ENCODE results near the gene LRRC4B.

Gene LRRC4B

DNA sequence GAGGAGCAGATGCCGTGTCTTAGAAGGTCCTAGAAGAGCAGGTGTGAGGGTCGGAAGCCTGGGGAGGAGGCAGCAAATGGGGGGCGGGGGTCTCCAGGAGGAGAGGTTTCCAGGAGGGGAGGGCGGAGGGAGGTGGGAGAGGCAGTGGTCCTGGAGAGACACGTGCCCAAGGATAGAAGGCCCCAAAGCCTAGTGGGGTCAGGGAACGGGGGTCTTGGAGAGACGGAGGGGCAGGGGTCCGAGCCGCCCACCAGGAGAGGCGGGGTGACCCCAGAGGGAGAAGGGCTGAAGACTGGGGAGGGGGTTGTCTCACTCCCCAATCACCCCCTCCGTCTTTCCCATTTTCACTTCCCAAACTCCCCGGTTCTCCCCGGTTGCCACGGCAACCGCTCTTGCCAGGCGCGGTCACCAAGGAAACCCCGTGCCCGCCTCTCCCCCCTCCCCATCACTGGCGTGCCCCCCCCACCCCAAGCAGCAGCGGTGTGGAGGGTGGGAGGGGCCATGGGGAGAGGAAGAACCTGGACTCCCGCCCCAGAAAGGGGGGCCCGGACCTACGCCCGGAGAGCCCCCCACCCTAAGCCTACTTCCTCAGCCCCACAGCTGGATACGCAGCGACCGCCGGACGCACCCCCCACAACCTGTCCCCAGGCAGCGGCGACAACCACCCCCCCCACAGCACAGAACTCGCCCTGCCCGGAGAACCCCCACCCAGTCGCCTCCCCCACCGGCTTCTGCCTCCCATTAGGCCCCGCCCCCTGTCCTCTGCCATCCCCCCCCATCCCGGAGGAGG lies 988 bp downstream of the LRRC4B start:
- H3K9me3 ChIP-seq (ENCODE audit: control insufficient read depth, low read length), result no peaks in the 10 kb centered on the region
- H3K27me3 ChIP-seq (ENCODE audit: control insufficient read depth, insufficient read depth, low read length), result peaks cover 45% of the 10 kb centered on the region
- H3K4me1 ChIP-seq (ENCODE audit: control insufficient read depth, insufficient read depth, low read length), result no peaks in the 10 kb centered on the region
- no peak overlapping the region for H3K4me3 ChIP-seq (ENCODE audit: low read length)
- no peaks in the 10 kb centered on the region for H3K36me3 ChIP-seq (ENCODE audit: control insufficient read depth, insufficient read depth, low read length)
- no peak overlapping the region for H3K9ac ChIP-seq (ENCODE audit: low read length)

DNA sequence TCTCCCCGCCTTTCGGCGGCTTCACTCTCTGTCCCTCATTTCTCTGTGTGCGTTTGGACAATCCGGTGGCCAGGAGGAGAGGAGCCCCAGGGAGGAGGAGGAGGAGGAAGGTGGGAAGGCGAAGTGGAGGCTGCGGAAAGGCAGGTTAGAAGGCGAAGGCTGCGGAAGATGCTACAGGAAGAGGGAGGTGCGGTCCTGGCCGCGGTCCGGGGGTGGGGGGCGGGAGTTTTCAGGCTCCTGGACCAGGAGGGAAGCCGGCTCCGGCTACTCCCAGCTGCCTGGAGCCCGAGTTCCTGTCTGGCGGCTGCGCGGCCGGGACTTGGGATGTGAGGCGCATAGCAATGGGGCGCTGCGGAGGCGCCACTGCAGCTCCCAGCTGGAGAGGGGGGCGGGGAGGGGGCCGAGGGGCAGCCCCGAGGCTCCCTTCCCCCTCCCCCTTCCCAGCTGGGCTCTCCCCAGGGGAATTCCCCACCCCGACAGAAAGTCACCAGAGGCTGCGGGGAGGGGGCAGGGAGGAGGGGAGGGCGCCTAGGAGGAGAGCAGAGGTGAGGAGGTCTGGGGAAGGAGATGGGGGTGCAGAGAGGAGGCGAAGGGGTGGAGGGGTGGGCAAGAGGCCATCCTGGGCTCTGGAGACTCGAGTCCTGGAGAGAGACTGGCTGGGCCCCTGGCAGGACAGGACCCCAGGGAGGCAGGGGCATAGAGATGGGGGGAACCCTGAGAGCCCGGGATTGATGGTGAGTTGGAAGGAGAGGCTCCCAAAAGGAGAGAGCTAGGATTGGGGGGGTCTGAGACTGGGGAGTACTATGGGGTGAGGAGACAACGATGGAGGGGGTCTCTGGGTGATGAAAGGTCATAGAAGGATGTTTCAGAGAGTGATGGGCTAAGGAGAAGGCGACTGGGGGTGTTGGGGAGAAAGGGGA lies 2.0 kb downstream of the LRRC4B start:
- H3K27me3 ChIP-seq (ENCODE audit: control insufficient read depth, insufficient read depth, low read length), result peaks cover 45% of the 10 kb centered on the region
- no peak overlapping the region for H3K4me3 ChIP-seq (ENCODE audit: low read length)
- H3K36me3 ChIP-seq (ENCODE audit: control insufficient read depth, insufficient read depth, low read length), result no peaks in the 10 kb centered on the region
- H3K4me1 ChIP-seq (ENCODE audit: control insufficient read depth, insufficient read depth, low read length), result no peaks in the 10 kb centered on the region
- no peaks in the 10 kb centered on the region for H3K9me3 ChIP-seq (ENCODE audit: control insufficient read depth, low read length)
- H3K9ac ChIP-seq (ENCODE audit: low read length), result no peak overlapping the region

DNA sequence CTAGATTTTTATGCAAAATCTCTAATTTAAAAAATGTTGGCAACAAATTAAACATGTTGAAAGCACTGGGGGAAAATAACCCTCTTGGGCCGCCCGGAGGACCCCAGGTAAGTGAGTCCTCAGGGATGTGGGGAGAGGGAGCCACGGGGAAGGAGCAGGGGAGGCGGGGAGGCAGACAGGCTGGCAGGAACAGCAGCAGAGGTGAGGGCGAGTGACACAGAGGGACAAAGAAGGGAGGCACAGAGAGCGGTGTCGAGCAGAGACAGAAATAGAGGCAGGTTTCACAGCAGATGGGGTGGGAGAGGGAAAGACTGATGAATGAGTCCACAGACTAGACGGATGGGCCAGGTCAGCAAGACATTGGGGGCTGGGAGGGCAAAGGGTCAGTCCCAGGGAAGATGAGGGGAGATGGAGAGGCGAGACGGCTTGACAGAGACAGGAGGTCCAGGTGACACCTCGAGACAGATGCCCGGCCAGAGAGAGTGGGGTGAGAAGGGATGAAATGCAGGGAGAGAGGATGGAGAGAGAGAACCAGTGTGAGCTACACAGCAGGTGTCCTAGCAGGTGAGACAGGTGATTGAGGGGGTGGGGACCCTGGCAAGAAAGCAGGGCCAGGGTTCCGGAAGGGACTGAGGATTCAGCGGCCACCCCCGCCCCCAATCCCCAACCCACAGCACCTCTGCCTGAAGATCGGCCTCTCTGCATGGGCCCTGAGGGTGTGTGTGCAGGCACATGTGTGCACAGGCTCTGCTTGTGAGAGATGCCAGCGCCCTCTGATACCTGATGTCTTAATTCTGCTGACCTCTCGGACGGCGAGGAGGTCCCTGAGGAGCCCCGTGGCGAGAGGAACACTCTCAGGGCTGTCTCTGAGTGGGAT lies 3.8 kb downstream of the LRRC4B start:
- Histone ChIP-seq H3K27me3 (ENCODE audit: control insufficient read depth, insufficient read depth, low read length) (peaks cover 44% of the 10 kb centered on the region), H3K4me1 (ENCODE audit: control insufficient read depth, insufficient read depth, low read length) (no peaks in the 10 kb centered on the region), H3K36me3 (ENCODE audit: control insufficient read depth, insufficient read depth, low read length) (no peaks in the 10 kb centered on the region), H3K4me3 (ENCODE audit: low read length) (no peak overlapping the region), H3K9ac (ENCODE audit: low read length) (no peak overlapping the region), H3K9me3 (ENCODE audit: control insufficient read depth, low read length) (no peaks in the 10 kb centered on the region)

DNA sequence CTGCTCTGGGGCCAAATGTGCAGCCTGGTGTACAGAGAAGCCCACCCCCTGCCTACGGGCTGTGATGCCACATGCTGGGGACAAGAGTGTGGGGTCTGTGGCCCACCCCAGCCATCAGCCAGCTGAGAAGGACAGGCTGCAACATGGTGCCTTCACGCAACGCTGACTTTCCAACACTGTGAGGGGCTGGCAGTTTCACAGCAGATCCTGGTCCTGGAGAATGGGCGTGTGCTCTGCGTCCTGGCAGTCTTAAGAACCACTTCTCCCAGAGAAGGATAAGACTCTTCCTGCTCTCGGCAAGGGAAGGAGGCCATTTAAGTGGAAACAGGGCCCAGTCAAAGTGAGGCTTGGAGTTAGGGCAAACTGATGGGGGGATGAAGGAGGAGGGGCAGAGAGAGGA lies 4.6 kb downstream of the LRRC4B start:
- Histone ChIP-seq H3K4me1 (ENCODE audit: control insufficient read depth, insufficient read depth, low read length) (no peaks in the 10 kb centered on the region), H3K36me3 (ENCODE audit: control insufficient read depth, insufficient read depth, low read length) (no peaks in the 10 kb centered on the region), H3K9ac (ENCODE audit: low read length) (no peak overlapping the region), H3K9me3 (ENCODE audit: control insufficient read depth, low read length) (no peaks in the 10 kb centered on the region), H3K27me3 (ENCODE audit: control insufficient read depth, insufficient read depth, low read length) (peaks cover 39% of the 10 kb centered on the region), H3K4me3 (ENCODE audit: low read length) (no peak overlapping the region)

DNA sequence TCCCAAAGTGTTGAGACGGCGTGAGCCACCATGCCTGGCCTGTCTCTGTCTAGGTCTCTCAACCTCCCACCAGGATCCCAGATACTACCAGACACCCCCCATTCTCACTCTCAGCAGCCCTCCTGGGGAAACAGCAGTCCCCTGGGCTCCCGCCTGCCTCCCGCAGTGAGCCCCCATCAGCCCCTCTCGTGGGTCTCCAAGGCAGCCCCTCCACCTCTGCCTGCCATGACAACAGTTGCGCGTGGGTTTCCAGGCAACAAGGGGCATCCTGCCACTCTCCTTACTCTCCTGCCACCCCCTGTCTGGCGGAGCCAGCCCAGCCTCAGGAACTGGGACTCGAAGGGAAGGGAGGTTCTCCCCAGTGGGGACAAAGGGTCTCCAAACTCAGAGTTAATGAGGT lies 5.2 kb downstream of the LRRC4B start:
- Histone ChIP-seq H3K4me3 (ENCODE audit: low read length) (no peak overlapping the region), H3K9me3 (ENCODE audit: control insufficient read depth, low read length) (no peaks in the 10 kb centered on the region), H3K4me1 (ENCODE audit: control insufficient read depth, insufficient read depth, low read length) (no peaks in the 10 kb centered on the region), H3K27me3 (ENCODE audit: control insufficient read depth, insufficient read depth, low read length) (peaks cover 42% of the 10 kb centered on the region), H3K9ac (ENCODE audit: low read length) (no peak overlapping the region), H3K36me3 (ENCODE audit: control insufficient read depth, insufficient read depth, low read length) (no peaks in the 10 kb centered on the region)

DNA sequence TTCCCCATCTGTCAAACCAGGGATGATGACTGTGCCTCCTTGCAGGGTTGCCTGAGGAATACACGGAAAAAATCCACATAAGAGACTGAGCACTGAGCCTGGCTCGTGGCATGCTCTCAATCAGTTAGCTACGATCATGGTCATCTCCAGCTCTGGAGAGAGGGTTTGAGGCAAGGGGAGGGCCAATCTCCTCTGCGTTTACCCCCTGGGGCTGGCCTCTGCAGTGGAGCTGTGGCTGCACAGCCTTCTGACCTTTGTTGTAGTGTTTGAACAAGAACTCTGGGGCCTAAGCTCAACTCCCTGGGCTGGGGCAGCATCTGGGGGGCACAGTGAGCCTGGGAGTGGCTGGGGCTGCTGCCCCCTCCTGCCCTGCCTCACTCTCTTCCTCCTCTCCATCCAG lies 5.9 kb downstream of the LRRC4B start:
- Histone ChIP-seq H3K9me3 (ENCODE audit: control insufficient read depth, low read length) (no peaks in the 10 kb centered on the region), H3K36me3 (ENCODE audit: control insufficient read depth, insufficient read depth, low read length) (no peaks in the 10 kb centered on the region), H3K27me3 (ENCODE audit: control insufficient read depth, insufficient read depth, low read length) (peaks cover 42% of the 10 kb centered on the region), H3K9ac (ENCODE audit: low read length) (no peak overlapping the region), H3K4me3 (ENCODE audit: low read length) (no peak overlapping the region), H3K4me1 (ENCODE audit: control insufficient read depth, insufficient read depth, low read length) (no peaks in the 10 kb centered on the region)

DNA sequence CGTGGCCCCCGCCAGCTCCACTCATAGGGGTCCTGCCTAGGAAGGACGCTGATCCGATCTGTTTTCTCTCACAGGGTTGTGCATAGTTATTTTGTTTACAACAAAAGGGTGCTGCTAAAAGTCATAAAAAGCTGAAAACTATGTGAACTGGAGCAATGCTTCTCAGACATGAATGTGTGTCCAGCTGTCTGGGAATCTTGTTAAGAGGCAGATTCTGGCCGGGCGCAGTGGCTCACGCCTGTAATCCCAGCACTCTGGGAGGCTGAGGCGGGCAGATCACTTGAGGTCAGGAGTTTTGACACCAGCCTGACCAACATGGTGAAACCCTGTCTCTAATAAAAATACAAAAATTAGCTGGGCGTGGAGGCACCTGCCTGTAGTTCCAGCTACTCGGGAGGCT lies 8.6 kb downstream of the LRRC4B start:
- Histone ChIP-seq H3K4me1 (ENCODE audit: control insufficient read depth, insufficient read depth, low read length) (peaks cover 4% of the 10 kb centered on the region), H3K4me3 (ENCODE audit: low read length) (no peak overlapping the region), H3K9ac (ENCODE audit: low read length) (no peak overlapping the region), H3K27me3 (ENCODE audit: control insufficient read depth, insufficient read depth, low read length) (peaks cover 42% of the 10 kb centered on the region), H3K9me3 (ENCODE audit: control insufficient read depth, low read length) (no peaks in the 10 kb centered on the region), H3K36me3 (ENCODE audit: control insufficient read depth, insufficient read depth, low read length) (no peaks in the 10 kb centered on the region)

DNA sequence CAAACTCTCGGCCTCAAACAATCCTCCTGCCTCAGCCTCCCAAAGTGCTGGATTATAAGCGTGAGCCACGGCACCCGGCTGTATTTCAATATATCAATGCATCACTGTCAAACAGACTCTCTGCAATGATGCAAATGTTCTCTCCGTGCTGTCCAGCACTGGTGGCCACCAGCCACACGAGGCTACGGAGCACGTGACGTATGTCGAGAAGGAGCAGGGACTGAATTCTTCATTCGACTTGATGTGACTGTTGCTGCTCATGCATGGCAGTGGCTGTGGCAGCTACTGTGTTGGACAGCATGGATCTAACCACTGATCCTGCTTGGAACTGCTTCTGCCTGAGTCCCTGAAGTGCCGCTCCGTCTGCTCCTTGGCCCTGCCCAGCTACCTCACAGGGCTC lies 9.8 kb downstream of the LRRC4B start:
- Histone ChIP-seq H3K4me3 (ENCODE audit: low read length) (no peak overlapping the region), H3K27me3 (ENCODE audit: control insufficient read depth, insufficient read depth, low read length) (peaks cover 37% of the 10 kb centered on the region), H3K4me1 (ENCODE audit: control insufficient read depth, insufficient read depth, low read length) (peaks cover 4% of the 10 kb centered on the region), H3K36me3 (ENCODE audit: control insufficient read depth, insufficient read depth, low read length) (no peaks in the 10 kb centered on the region), H3K9me3 (ENCODE audit: control insufficient read depth, low read length) (no peaks in the 10 kb centered on the region), H3K9ac (ENCODE audit: low read length) (no peak overlapping the region)

DNA sequence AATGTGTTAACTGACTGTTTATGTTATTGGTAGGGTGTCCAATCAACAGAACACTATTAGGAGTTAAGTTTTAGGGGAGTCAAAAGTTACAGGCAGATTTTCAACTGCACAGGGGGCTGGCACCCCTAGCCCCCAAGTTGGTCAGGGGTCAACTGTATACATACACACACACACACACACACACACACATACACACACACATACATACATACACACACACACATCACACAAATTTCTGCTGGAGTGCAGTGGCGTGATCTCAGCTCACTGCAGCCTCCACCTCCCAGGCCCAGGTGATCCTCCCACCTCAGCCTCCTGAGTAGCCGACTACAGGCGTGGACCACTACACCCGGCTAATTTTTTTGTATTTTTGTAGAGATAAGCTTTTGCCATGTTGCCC lies 10.2 kb downstream of the LRRC4B start:
- no peak overlapping the region for H3K4me3 ChIP-seq (ENCODE audit: low read length)
- H3K27me3 ChIP-seq (ENCODE audit: control insufficient read depth, insufficient read depth, low read length), result peaks cover 35% of the 10 kb centered on the region
- peaks cover 4% of the 10 kb centered on the region for H3K4me1 ChIP-seq (ENCODE audit: control insufficient read depth, insufficient read depth, low read length)
- H3K9me3 ChIP-seq (ENCODE audit: control insufficient read depth, low read length), result no peaks in the 10 kb centered on the region
- no peaks in the 10 kb centered on the region for H3K36me3 ChIP-seq (ENCODE audit: control insufficient read depth, insufficient read depth, low read length)
- H3K9ac ChIP-seq (ENCODE audit: low read length), result no peak overlapping the region

DNA sequence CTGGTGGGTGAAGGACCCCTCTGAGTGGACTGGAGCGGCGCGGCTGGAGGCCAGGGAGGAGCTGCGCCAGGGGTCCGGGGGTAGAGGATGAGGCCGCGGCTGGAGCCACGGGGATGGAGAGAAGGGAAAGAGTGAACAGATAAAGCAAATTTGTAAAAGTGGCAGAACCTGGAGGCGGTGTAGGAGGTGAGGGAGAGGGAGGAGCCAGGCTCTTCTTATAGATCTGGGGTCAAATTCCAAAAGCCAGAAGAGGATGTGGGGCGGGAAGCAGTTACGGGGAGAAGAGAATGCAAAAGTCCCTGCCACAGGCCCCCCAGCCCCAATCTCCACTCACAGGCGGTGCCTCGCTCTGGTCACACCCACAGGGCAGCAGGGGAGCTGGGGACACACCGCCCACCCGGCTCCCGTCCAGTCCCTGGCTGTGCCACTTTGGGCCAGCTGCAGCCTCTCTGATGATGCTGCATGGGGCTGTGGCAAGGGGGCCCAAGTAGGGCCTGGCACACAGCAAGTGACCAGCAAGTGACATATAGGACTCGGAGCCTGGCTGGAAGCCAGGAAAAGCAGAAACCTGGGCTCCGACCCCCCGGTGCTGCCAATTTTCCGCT lies 11.1 kb downstream of the LRRC4B start:
- Histone ChIP-seq H3K4me1 (ENCODE audit: control insufficient read depth, insufficient read depth, low read length) (peaks cover 4% of the 10 kb centered on the region), H3K36me3 (ENCODE audit: control insufficient read depth, insufficient read depth, low read length) (no peaks in the 10 kb centered on the region), H3K4me3 (ENCODE audit: low read length) (no peak overlapping the region), H3K9ac (ENCODE audit: low read length) (no peak overlapping the region), H3K27me3 (ENCODE audit: control insufficient read depth, insufficient read depth, low read length) (peaks cover 41% of the 10 kb centered on the region), H3K9me3 (ENCODE audit: control insufficient read depth, low read length) (no peaks in the 10 kb centered on the region)

DNA sequence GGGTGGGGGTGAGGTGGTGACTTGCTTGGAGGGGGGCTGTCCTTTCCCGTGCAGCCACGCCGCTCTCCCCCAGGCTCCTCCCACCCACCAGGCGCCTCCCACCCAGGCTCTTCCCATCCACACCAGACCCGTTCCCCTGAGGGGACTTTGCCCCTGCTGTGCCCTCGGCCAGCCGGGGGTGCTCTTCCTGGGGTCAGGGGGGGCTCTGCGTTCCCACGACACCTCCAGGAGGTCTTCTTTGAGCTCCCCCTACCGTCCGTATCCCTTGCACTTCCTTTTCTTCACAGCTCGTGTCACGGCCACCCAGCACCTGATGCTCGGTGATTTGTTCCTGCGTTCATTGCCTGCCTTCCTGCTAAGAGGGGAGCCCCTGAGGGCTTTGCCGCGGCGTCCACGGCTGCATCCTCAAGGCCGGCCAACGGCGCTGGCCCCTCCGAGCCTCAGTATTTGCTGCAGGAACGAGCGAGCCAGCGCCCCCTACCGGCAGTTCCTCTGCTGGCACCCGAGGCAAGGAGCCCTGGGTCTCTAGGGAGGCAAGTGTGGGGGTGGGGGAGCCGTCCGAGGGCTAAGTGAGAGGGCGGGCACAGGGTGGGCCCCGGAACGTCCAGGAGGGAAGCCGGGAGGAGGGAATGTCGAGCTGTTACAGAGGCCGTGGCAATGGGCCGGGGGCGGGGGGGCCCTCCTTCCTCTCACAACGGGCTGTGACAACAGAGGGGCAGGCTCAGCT lies 11.8 kb downstream of the LRRC4B start:
- Histone ChIP-seq H3K36me3 (ENCODE audit: control insufficient read depth, insufficient read depth, low read length) (no peaks in the 10 kb centered on the region), H3K4me3 (ENCODE audit: low read length) (peak overlapping the region; percentile 36), H3K9me3 (ENCODE audit: control insufficient read depth, low read length) (no peaks in the 10 kb centered on the region), H3K27me3 (ENCODE audit: control insufficient read depth, insufficient read depth, low read length) (peaks cover 47% of the 10 kb centered on the region), H3K9ac (ENCODE audit: low read length) (peak overlapping the region; percentile 34), H3K4me1 (ENCODE audit: control insufficient read depth, insufficient read depth, low read length) (peaks cover 4% of the 10 kb centered on the region)
